HK-2 (cell line): ENCODE data around the gene NOLC1.

ENCODE experiments used
- DNase-seq: peaks from one replicate; pipeline ENCODE4 v3.0.0-alpha.2; 2018; ENCODE audit not compliant: unreplicated experiment

NOLC1 gene

GRCh38 chr10:102151774-102152544 lies at the start of gene NOLC1:
Gene NOLC1, plus strand, starts transcription at chr10:102152389. Its CDS starts 22 bp downstream, at chr10:102152411.
- peak; percentile 100 for DNase-seq

DNA sequence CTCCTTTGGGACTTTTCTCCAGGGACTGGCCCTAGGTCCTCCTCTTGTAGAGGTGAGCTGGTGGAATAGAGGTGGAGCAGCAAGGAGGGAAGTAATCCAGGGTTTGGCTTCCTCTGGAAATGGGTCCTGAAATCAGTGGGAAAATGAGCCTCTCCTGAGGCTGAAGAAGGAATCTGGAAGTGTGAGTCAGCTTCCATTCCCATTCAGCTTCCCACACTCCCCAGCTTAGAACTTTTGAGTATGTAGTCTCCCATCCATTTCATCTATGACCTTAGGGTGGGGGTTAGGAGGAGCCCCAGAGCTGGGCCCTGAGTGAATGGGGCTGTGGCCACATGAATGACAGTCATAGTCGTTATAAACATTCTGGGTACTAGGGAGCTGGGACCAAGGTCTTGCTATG lies 49.8 kb upstream of the NOLC1 start:
- no peak for DNase-seq

DNA sequence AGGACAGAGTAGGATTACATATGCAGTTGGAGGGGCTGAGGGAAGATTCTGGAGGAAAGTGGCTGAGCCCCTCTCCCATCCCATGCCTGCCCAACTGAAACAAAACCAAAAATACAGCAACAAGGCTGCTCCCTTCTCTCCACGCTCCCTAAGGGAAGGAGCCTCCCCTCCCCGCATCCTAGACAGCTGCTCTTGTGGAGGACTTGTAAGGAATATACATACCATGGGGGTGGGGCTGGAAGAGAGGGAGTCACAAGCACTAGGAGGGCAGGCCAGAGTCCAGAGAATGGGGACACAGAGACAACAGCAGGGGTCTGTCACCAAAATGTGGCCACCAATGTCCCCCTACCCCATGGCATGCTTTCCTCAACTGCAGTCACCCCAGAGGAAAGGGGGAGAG lies 45.2 kb upstream of the NOLC1 start:
- no peak for DNase-seq

DNA sequence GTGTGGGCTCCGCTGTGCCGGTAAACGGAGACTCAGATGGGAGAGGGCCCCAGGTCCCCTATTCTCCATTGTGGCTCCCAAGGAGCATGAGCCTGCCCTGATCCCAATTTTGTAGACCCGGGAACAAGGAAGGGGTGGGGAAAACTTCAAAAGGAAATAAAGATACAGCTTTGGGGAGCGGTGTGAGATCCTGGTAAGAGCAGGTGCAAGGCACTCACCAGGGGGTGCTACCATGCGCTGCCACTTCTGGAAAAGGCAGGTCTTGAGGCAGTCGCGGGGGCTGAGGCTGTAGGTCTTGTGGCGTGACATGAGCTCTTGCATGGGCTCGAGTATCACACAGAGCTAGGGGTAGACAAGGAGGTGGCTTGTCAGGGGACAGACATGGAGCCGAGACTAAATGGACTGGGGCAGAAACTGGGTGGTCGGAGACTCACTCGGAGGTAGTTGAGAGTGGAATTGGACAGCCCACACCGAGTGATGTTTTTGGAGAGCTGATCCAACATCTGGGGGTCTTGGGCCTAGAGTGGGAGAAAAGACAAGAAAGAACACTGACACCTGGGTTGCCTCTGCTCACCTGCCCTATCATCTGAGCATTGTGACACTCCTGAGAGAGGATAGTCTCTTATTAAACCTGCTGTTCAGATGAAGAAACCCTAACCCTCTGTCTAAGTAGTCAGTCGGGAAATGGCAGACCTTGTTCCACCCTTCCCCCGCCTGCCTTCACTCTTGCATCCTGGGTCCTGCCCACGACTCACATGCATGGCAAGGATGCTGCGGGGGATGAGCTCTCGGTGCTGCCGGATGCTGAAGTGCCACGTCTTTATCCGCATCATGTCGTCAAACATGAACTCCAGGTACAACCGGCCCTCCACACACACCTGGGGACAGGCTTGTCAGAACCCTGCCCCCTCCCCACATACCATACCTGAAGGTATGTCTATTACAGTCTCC lies 42.7 kb upstream of the NOLC1 start:
- no peak for DNase-seq

GRCh38 chr10:102111276-102111675 lies 40.9 kb upstream of the NOLC1 start:
- no peak for DNase-seq

DNA sequence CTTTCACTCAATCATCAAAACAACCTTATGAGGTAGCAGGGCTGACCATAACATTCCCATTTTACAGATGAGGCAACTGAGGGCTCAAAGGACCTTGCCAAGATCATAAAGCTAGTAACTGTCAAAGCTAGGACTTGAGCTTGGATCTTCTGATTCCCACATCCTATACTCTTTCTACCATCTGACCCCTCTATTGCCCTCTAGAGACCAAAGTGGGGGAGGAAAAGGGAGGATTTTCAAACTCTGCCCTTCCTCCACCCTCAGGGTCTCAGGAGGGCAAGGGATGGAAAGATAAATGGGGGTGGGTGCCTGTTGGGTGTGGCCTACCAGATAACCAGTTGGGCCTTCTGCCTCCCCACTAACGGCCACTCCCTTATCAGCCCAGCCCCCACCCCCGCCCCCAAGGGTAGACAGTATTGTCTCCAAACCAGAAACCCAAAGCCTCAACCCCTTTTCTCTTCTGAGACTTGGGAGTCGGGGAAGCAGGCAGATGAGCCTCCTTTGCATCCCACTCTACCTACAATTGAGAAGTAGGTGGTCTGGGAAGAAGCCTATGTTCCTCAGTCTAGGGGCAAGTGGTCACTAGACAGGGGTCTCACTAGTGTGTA lies 39.9 kb upstream of the NOLC1 start:
- DNase-seq: no peak

GRCh38 chr10:102113261-102113955 lies 38.8 kb upstream of the NOLC1 start:
- no peak for DNase-seq

DNA sequence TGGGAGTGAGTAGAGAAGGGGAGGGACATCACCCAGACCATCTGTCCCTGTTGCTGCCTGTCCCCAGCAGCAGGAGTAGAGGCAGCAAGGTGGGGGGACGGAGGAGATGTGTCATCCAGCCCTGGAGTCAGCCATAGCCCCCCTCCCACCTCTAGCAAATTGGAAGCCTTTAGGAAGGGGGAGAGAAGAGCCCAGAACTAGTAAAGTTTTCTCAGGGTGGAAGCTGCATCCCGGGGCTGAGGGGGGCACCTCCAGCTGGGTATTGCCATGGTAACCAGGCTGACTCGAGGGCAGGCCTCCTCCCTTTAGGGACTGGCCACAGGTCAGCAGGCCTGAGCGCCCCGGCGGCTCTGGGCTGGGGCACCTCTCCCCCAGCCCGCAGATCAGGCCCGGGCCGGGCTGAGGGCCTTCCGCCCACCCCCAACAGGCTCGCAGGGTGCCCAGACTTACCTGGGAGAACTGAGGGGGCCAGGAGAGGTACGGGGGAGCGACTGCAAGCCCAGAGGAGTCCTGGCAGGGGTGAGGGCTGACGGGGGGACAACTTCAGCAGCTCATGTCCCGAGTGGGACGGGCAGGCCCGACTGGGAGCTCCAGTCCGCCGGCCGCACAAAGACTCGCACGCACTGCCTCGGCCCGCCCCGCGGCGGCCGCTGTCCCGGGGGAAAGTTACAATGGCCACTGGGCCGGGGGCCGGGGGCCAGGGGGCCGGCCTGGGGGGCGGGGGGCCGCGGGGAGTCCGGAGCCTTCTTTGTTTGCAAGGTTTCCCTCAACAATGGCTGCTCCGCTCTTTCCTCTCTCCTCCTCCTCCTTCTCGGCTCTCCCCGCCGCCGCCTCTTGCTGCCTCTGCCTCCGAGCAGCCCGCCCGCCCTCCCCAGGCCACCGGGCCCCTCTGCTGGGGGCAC lies 38.0 kb upstream of the NOLC1 start:
- peak; percentile 47 for DNase-seq

DNA sequence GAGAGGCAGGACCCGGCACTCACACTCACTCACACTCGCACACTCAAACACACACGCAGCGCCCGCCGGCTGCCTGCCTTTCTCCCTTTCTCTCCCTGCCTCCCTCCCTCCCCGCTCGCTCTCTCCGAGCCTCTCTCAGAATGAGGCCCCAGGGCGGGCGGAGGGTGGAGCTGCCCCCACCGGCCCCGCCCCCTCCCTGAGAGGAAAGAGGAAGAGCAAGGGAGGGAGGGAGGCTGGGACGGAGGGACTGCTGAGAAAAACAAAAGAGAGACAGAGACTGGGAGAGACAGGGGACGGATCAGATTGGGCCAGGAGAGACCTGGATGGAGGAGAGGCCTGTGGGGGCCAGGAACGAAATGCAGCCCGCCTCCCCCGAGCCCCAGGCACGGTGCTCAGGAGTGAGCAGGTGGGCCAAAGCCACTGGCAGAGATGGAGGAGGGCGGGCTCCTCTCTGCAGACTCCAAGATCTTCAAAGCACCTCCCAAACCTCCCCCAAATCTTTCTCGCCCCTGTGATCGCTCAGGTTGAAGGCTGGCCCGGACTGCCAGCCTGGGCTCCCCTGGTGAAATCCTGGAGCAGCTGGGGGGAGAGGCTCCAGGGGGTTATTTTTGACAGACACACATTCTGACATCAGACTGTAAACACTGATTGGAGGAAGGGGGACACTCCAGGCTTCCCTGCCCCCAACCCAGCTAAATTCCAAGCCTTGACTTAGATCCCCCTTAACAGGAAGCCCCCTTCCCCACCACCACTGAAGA lies 37.1 kb upstream of the NOLC1 start:
- peak; percentile 90 for DNase-seq

GRCh38 chr10:102115775-102116174 lies 36.4 kb upstream of the NOLC1 start:
- no peak for DNase-seq

- no peak for DNase-seq
Measured at GRCh38 chr10:102116656-102117055, 35.5 kb upstream of the NOLC1 start.

- peak; percentile 96 for DNase-seq
Measured at GRCh38 chr10:102117391-102118159, 34.6 kb upstream of the NOLC1 start.

- no peak for DNase-seq
Measured at GRCh38 chr10:102118867-102119266, 33.3 kb upstream of the NOLC1 start.

DNA sequence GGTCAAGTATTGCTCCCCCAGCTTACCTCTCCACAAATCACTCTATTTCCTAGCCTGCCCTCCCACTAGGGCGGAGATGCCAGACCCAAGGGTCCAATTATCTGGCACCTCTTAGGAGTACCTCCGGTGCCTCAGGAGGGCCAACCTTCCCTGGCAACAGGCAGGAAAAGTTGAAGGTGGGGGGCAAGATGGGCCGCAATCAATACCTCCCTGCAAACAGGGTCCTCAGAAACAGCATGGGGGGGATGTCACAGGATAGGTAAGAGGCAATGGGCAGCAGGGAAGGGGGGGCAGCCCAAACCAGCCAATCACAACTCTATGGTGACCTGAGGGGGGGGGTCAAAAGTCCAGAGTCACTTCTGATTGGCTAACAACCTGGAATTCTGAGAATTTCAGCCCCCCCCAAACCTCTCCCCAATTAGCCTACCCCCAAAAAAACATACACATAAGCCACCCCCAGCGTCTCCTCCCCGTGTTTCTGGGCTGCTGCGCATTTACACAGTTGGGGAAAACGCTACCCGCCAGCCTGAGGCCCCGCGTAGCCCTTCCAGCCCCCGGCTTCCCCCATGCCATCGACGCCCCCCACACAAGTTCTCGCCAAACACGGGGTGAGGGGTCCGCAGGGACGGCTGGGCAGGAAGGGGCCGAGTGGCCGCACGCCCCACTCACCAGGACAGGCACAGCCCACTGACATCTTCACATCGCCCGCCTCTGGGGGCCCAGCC lies 32.6 kb upstream of the NOLC1 start:
- peak; percentile 81 for DNase-seq

- peak; percentile 80 for DNase-seq
Measured at GRCh38 chr10:102120142-102120990, 31.8 kb upstream of the NOLC1 start, which contains the start of gene LDB1. Gene LDB1, minus strand, starts transcription at chr10:102120368. Its CDS starts 258 bp downstream, at chr10:102120110.

DNA sequence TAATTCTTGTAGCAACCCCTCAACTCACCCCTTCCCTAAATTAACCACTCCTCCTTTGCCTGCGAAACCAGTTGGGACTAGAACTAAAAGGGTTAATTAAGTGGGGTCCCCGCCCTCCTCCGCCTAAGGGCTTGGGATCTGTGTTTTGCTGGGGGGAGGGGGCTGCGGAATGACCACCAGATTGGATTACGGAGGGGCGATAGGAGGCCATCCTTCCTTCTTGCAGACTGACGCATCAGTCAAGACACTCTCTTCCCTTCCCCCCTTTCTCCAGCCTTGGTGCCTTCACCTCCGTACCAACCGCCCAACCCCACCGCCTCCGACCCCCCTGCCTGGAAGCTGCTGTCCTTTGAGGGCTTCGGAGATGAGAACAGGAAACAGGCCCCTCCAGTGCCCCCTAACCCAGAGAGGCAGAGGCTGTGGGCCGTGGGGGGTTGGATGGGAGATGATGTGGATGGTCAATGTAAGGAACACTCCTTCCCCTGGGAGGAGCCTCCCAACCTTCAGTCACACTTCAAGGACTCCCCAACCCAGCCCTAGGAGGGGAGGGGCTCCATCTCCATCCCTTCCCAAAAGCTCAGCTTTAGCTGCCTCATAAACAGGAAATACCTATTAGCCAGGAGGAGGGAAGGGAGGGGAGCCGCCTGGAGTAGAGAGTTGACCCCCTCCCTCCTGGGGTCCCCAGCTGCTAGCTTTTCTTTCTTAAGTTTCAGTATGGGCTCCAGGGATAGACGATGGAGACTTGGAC lies 31.0 kb upstream of the NOLC1 start:
- no peak for DNase-seq
